Activated CD8-positive, alpha-beta memory T cell treated with anti-CD3 and anti-CD28 coated beads for 48 hours (primary cell): ENCODE measurements around the gene SLC23A2.
"Not testable (repeated sequence)": the region's sequence is repeated elsewhere in the genome, so short reads cannot be mapped to it uniquely, and the experiment has no call there.

Experiments used
- DNase-seq, 3 experiments: peaks; one replicate each; pipeline ENCODE4 v3.0.0-alpha.2; 2020; ENCODE audit warnings: low read depth in 2 of 3, low spot score in 2 of 3

SLC23A2 gene

GRCh38 chr20:5001174-5002076 lies at the start of gene SLC23A2:
SLC23A2 (minus strand) TSS chr20:5001510; CDS start chr20:4932562, 68,948 bp downstream.
- DNase-seq, result peak in 1 of 3 experiments; percentile 22

- DNase-seq, result no peak
Observed at GRCh38 chr20:5046656-5047339, 45.5 kb upstream of the SLC23A2 start.

- no peak for DNase-seq
Observed at GRCh38 chr20:5045906-5046305, 44.6 kb upstream of the SLC23A2 start.

DNA sequence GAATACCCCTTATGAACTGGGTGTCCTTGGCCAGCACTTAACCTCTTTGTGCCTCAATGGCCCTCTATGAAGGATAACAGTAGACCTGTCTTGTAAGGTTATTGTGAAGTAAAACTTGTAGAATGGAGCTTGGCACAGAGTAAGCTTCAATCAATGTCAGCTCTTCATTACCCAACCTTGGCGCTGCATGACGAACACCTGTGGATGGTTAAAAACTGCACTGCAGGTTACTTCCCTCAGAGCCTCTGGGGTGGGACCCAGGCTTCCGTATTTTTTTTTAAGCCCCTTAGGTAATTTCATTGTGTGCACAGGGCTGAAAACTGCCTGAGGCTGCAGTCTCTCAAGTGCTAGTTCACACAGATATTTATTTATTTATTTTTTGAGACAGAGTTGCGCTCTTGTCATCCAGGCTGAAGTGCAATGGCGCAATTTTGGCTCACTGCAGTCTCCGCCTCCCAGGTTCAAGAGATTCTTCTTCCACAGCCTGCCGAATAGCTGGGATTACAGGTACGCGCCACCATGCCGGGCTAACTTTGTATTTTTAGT lies 42.8 kb upstream of the SLC23A2 start:
- DNase-seq, result no peak

GRCh38 chr20:5041433-5041832 lies 40.1 kb upstream of the SLC23A2 start:
- no peak for DNase-seq

GRCh38 chr20:5040345-5040744 lies 39.0 kb upstream of the SLC23A2 start:
- no peak for DNase-seq

DNA sequence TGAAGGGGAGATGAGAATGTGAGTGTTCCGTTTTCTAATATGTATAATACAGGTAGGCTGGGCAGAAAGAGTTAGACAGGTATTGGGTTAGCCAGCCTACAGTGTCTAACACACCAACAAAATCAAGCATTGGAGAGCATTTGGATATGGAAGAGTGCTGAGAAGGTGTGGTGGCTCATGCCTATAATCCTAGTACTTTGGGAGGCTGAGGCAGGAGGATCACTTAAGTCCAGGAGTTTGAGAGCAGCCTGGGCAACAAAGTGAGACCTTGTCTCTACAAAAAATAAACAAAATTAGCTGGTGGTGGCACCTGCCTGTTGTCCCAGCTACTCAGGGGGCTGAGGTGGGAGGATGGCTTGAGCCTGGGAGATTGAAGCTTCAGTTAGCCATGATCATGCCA lies 38.6 kb upstream of the SLC23A2 start:
- DNase-seq, result no peak

- DNase-seq, result peak; percentile 3 to 25 (median 7)
Observed at GRCh38 chr20:5039255-5039657, 37.9 kb upstream of the SLC23A2 start.

GRCh38 chr20:5036828-5037227 lies 35.5 kb upstream of the SLC23A2 start:
- DNase-seq, result no peak

DNA sequence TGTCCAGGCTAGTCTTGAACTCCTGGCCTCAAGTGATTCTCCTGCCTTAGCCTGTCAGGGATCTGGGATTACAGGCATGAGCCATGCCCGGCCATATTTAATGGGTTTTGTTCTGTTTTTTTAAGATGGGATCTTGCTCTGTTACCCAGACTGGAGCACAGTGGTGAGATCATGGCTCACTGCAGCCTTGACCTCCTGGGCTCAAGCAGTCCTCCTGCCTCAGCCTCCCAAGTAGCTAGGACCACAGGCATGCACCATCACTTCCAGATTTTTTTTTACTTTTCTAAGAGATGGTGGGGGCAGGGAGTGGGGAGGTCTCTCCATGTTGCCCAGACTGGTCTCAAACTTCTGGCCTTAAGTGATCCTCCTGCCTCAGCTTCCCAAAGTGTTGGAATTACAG lies 34.2 kb upstream of the SLC23A2 start:
- not testable (repeated sequence) for DNase-seq

DNA sequence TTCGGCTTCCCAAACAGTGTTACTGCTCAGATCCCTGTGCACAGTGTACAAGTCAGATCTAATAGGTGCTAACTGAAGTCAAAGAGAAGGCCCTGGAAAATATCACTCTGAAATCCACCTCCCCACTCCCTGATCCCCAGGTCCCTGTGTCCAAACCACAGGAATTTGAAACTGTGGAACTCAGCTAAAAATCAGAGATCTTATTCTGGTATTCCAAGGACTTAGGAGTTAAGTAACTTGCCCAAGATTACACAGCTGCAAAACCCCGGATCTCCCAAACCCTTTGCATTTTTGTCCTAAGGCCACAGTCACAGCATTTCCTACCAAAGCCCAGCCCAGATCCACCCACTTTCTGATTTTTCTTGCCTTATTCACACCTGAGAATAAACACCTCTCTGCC lies 32.3 kb upstream of the SLC23A2 start:
- no peak for DNase-seq

GRCh38 chr20:5031701-5032100 lies 30.4 kb upstream of the SLC23A2 start:
- DNase-seq, result not testable (repeated sequence)

GRCh38 chr20:5031206-5031557 lies 29.9 kb upstream of the SLC23A2 start:
- no peak for DNase-seq

DNA sequence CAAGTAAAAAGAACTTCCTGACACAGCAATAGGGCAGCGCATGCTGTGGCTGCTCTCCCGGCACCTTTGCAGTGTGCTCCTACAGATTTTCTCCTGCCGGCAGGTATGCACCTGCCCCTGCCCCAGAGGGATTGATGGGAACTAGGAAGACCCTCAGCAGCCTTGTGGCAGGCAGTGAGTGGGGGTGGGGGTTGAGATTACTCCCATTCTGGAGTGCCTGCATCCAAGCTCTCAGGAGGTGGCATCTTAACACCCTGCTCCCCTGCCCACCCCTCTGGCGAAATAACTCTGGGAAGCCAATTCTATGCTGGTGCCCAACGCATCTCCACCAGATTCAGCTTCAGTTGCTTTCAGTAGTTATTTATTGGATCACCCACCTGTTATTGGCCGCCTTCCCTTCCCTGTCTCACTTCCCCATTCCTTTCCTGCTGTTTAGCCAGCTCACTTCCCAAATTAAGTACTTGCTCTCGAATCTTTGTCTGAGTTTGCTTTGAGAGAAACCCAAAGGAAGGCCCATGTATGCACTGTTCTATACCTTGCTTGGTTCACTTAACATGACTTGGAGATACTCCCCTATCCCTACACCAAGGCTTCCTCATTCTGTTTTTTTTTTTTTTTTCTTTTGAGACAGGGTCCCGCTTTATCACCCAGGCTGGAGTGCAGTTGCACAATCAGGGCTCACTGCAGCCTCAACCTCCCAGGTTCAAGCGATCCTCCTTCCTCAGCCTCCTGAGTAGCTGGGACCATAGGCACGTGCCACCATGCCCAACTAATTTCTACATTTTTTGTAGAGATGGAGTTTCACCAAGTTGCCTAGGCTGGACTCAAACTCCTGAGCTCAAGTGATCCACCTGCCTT lies 29.3 kb upstream of the SLC23A2 start:
- no peak for DNase-seq

DNA sequence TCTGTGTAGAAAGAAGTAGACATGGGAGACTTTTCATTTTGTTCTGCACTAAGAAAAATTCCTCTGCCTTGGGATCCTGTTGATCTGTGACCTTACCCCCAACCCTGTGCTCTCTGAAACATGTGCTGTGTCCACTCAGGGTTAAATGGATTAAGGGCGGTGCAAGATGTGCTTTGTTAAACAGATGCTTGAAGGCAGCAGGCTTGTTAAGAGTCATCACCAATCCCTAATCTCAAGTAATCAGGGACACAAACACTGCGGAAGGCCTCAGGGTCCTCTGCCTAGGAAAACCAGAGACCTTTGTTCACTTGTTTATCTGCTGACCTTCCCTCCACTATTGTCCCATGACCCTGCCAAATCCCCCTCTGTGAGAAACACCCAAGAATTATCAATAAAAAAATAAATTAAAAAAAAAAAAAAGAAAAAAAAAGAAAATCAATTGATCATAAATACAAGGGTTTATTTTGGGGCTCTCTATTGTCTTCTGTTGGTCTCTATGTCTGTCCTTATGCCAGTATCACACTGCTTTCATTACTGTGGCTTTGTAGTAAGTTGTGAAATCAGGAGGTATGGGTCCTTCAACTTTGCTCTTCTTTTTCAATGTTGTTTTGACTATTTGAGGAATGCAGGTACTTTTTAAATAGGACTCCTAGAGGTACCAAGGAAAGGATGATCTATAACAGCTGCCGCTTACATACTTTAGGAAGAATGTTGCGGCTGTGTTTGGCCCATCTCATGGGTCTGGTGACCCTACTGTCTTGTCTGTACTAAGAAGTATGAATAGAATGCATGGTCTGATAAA lies 27.1 kb upstream of the SLC23A2 start:
- DNase-seq, result not testable (repeated sequence)

DNA sequence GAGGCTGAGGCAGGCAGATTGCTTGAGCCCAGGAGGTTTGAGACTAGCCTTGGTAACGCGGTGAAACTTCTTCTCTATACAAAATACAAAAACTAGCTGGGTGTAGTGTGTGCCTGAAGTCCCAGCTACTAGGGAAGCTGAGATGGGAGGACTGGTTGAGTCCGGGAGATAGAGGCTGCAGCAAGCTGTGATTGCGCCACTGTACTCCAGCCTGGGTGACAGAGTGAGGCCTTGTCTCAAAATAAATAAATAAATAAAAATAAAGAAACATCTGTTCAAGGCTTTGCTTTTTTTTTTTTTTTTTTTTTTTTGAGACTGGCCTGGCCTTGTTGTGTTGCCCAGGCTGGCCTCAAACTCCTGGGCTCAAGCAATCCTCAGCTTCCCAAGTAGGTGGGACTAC lies 23.7 kb upstream of the SLC23A2 start:
- DNase-seq, result no peak

DNA sequence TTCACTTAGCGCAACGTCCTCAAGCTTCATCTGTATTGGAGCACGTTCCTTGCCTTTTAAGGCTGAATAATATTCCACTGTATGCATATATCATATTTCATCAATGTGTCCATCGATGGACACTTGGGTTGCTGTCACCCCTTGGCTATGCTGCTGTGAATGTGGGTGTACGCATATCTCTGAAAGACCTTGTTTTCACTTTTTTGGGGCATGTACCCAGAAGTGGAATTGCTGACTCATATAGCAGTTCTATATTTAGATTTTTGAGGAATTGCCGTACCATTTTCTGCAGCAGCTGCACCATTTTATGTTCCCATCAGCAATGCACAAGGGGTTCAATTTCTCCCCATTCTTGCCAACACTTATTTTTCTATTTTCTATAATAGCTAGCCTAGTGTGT lies 22.8 kb upstream of the SLC23A2 start:
- DNase-seq, result no peak

- not testable (repeated sequence) for DNase-seq
Observed at GRCh38 chr20:5023171-5023570, 21.9 kb upstream of the SLC23A2 start.

DNA sequence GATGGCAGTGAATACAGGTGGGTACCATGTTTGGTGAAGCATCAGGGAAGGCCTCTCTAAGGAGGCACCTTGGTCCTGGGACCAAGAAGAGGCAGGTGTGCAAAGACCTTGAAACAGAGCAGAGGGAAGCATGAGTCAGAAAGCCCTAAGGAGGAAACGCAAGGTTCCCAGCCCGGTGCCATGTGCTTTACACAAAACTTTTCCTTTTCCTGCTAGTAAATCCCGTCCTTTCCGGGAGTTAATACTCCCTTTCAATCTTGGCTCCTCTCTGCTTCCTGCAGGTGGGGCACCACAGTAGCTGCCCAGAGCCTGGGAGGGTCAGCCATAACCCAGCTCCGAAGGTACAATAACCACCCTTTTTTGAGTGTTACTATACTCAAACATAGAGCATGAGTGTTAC lies 19.4 kb upstream of the SLC23A2 start:
- DNase-seq, result no peak

DNA sequence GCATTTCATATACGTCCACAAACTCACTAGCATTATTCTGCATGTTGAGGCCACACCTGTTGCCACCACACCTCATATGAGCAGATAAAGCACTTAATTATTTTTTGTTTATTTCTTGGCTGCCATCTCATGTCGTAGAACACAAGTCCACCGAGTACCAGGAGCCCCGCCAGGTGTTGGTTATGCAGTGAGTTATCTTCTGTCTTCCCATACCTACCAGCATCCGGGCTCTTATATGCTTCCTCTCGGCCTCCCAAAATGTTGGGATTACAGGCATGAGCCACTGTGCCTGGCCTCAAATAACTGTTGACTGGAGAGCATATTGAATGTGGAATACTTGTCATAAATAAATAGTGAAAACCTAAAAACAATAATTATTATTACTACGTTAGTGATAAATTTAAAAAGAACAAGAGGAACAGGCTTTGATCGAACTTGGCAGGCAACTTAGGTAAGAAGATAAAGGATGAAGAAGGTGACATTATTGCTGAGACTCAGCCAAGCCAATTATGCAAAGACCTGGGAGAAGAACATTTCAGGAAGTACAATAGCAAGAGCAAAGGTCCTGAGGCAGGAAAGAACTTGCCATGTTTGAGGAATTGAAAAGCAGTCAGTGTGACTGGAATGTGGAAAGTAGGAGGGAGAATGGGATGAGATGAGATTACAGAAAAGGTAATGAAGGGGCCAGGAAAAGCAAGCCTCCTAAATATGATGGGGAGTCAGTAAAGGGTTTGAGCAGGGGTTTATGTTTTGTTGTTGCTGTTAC lies 12.6 kb upstream of the SLC23A2 start:
- no peak for DNase-seq
